Bronchial epithelial cell (primary cell): ENCODE results near the gene PKP1. TPM values are rescaled to one million over a fixed set of nuclear protein-coding genes. Genes with fewer than 3 reads are reported as not detected.
"Not testable (repeated sequence)": the region's sequence is repeated elsewhere in the genome, so short reads cannot be mapped to it uniquely, and the experiment has no call there.

Experiments used
- DNase-seq: peaks from one replicate; pipeline ENCODE4 v3.0.0-alpha.2; 2010; ENCODE audit warnings: low read depth
- FAIRE-seq: peaks from 2 replicates; lab custom pipeline; 2011; peaks lifted over from hg19 to GRCh38; lab: Jason Lieb, UNC
- H3K27me3 ChIP-seq: 2 replicates; pipeline ENCODE4 v1.5.1; 2011; ENCODE audit warnings: low read length; ENCODE audit not compliant: control insufficient read depth, insufficient read depth
- H3K36me3 ChIP-seq: 2 replicates; pipeline ENCODE4 v1.5.1; 2011; ENCODE audit warnings: low read length; ENCODE audit not compliant: control insufficient read depth, insufficient read depth
- H3K4me3 ChIP-seq: 2 replicates; pipeline ENCODE4 v1.5.1; 2011; ENCODE audit warnings: mild to moderate bottlenecking, low read depth, low read length, control low read depth
- total RNA-seq: library from RNA; depleted of rRNA; stranded (reverse); fragments of >200 nt; gene quantifications from 2 replicates; pipeline ENCODE4 v1.2.1, GENCODE V29; 2014
- TF ChIP-seq, protein P1 (sequence below): IDR thresholded peaks from 2 replicates; pipeline ENCODE4 v1.5.1; 2011; ENCODE audit warnings: mild to moderate bottlenecking, moderate library complexity, low read length, control low read depth, inconsistent platforms; ENCODE audit not compliant: insufficient read depth, severe bottlenecking

PKP1 gene
- total RNA-seq, 1 donor from 2014 or later, result 117 TPM

GRCh38 chr1:201253906-201254624, 29.2 kb upstream of the PKP1 start:
- no peaks in the 10 kb centered on the region for H3K27me3 ChIP-seq
- DNase-seq (no peak), FAIRE-seq (peak; percentile 58)
- H3K36me3 ChIP-seq, result no peaks in the 10 kb centered on the region
- no peak overlapping the region for H3K4me3 ChIP-seq
- TF ChIP-seq, protein P1, sequence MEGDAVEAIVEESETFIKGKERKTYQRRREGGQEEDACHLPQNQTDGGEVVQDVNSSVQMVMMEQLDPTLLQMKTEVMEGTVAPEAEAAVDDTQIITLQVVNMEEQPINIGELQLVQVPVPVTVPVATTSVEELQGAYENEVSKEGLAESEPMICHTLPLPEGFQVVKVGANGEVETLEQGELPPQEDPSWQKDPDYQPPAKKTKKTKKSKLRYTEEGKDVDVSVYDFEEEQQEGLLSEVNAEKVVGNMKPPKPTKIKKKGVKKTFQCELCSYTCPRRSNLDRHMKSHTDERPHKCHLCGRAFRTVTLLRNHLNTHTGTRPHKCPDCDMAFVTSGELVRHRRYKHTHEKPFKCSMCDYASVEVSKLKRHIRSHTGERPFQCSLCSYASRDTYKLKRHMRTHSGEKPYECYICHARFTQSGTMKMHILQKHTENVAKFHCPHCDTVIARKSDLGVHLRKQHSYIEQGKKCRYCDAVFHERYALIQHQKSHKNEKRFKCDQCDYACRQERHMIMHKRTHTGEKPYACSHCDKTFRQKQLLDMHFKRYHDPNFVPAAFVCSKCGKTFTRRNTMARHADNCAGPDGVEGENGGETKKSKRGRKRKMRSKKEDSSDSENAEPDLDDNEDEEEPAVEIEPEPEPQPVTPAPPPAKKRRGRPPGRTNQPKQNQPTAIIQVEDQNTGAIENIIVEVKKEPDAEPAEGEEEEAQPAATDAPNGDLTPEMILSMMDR, result no peak

- no peaks in the 10 kb centered on the region for H3K27me3 ChIP-seq
- no peaks in the 10 kb centered on the region for H3K36me3 ChIP-seq
- TF ChIP-seq, protein P1, result peak; percentile 98
- FAIRE-seq, result no peak
- H3K4me3 ChIP-seq, result no peak overlapping the region
- no peak for DNase-seq
Observed at GRCh38 chr1:201254625-201255478, 28.5 kb upstream of the PKP1 start.

GRCh38 chr1:201255479-201256362, 27.6 kb upstream of the PKP1 start:
- no peak for DNase-seq
- no peak for FAIRE-seq
- Histone ChIP-seq H3K4me3 (no peak overlapping the region), H3K27me3 (no peaks in the 10 kb centered on the region), H3K36me3 (no peaks in the 10 kb centered on the region)
- TF ChIP-seq, protein P1, result no peak

- not testable (repeated sequence) for H3K4me3 ChIP-seq, FAIRE-seq, DNase-seq, H3K36me3 ChIP-seq, H3K27me3 ChIP-seq
Observed at GRCh38 chr1:201258132-201258531, 25.2 kb upstream of the PKP1 start.

GRCh38 chr1:201258763-201259230, 24.5 kb upstream of the PKP1 start:
- H3K36me3 ChIP-seq, result no peaks in the 10 kb centered on the region
- FAIRE-seq (no peak), DNase-seq (no peak)
- TF ChIP-seq, protein P1, result no peak
- H3K4me3 ChIP-seq, result no peak overlapping the region
- no peaks in the 10 kb centered on the region for H3K27me3 ChIP-seq
